Measurements from ENCODE around the gene CDC14B.

CDC14B gene

GRCh38 chr9:96485280-96485679, 134.4 kb downstream of the CDC14B start:
- DNase-seq (ENCODE audit: low read depth) = no peak

GRCh38 chr9:96484521-96484931, 135.1 kb downstream of the CDC14B start:
- DNase-seq (ENCODE audit: low read depth) = no peak

GRCh38 chr9:96483733-96484390, 135.8 kb downstream of the CDC14B start:
- DNase-seq (ENCODE audit: low read depth) = no peak

GRCh38 chr9:96483197-96483596, 136.4 kb downstream of the CDC14B start:
- no peak for DNase-seq (ENCODE audit: low read depth)

- DNase-seq (ENCODE audit: low read depth) = no peak
Observed at GRCh38 chr9:96482476-96482875, 137.2 kb downstream of the CDC14B start.

- DNase-seq (ENCODE audit: low read depth) = no peak
Observed at GRCh38 chr9:96480736-96481135, 138.9 kb downstream of the CDC14B start.

- no peak for DNase-seq (ENCODE audit: low read depth)
Observed at GRCh38 chr9:96478829-96479371, 140.7 kb downstream of the CDC14B start.

GRCh38 chr9:96476591-96476990, 143.1 kb downstream of the CDC14B start:
- DNase-seq (ENCODE audit: low read depth) = no peak

GRCh38 chr9:96476013-96476412, 143.6 kb downstream of the CDC14B start:
- no peak for DNase-seq (ENCODE audit: low read depth)

- DNase-seq (ENCODE audit: low read depth) = no peak
Observed at GRCh38 chr9:96467784-96468183, 151.9 kb downstream of the CDC14B start.

- no peak for DNase-seq (ENCODE audit: low read depth)
Observed at GRCh38 chr9:96464426-96464825, 155.2 kb downstream of the CDC14B start.

- no peak for DNase-seq (ENCODE audit: low read depth)
Observed at GRCh38 chr9:96462541-96462940, 157.1 kb downstream of the CDC14B start.

GRCh38 chr9:96461336-96461735, 158.3 kb downstream of the CDC14B start:
- DNase-seq (ENCODE audit: low read depth) = no peak

GRCh38 chr9:96460882-96461281, 158.8 kb downstream of the CDC14B start:
- no peak for DNase-seq (ENCODE audit: low read depth)

GRCh38 chr9:96460470-96460869, 159.2 kb downstream of the CDC14B start:
- no peak for DNase-seq (ENCODE audit: low read depth)

- DNase-seq (ENCODE audit: low read depth) = no peak
Observed at GRCh38 chr9:96459268-96460007, 160.2 kb downstream of the CDC14B start.

GRCh38 chr9:96458226-96458625, 161.4 kb downstream of the CDC14B start:
- no peak for DNase-seq (ENCODE audit: low read depth)

GRCh38 chr9:96457266-96457665, 162.4 kb downstream of the CDC14B start:
- no peak for DNase-seq (ENCODE audit: low read depth)

- no peak for DNase-seq (ENCODE audit: low read depth)
Observed at GRCh38 chr9:96453625-96454024, 166.0 kb downstream of the CDC14B start.

- no peak for DNase-seq (ENCODE audit: low read depth)
Observed at GRCh38 chr9:96450613-96451528, 168.8 kb downstream of the CDC14B start.

Measured in activated gamma-delta T cell treated with anti-CD3 and anti-CD28 coated beads, Interleukin-2, amount 50 U/mL, for 16 hours (primary cell).